SIG-M5 (cell line): ENCODE results near the gene RAB22A.
"Not testable (repeated sequence)": the region's sequence is repeated elsewhere in the genome, so short reads cannot be mapped to it uniquely, and the experiment has no call there.

Source experiments
- DNase-seq: peaks from one replicate; lab custom pipeline; 2025; lab: John Stamatoyannopoulos, UW

RAB22A gene

GRCh38 chr20:58414786-58415185 is 105.3 kb downstream of the RAB22A start:
- DNase-seq, result not testable (repeated sequence)

- no peak for DNase-seq
Measured at GRCh38 chr20:58416057-58416456, 106.5 kb downstream of the RAB22A start.

- no peak for DNase-seq
Measured at GRCh38 chr20:58416835-58417234, 107.3 kb downstream of the RAB22A start.
